Measurements from ENCODE around the gene HNMT. TPM values are rescaled to one million over a fixed set of nuclear protein-coding genes. Genes with fewer than 3 reads are reported as not detected.
"Not testable (repeated sequence)": the region's sequence is repeated elsewhere in the genome, so short reads cannot be mapped to it uniquely, and the experiment has no call there.

Gene HNMT
- total RNA-seq, 1 experiment from 2014 or later, result 3.1 TPM

GRCh38 chr2:137992039-137992646, 27.9 kb downstream of the HNMT start (continued):
- TF ChIP-seq ZNF425 (CRISPR knock-in tag; conservative IDR thresholded peaks at IDR 0.05), result no peak

GRCh38 chr2:137993715-137994476, 29.6 kb downstream of the HNMT start:
- POLR2A ChIA-PET, result interaction anchor here (0.7 kb wide), 1 partner anchor 766 kb away, joined by 3 read pairs; no protein-coding TSS in a partner anchor
- H3K9me3 Mint-ChIP-seq, result peaks cover 36% of the 10 kb centered on the region
- DNase-seq (ENCODE audit: low spot score); H3K27me3 Mint-ChIP-seq (ENCODE audit: low read depth); CTCF ChIA-PET; H3K27ac Mint-ChIP-seq; H3K4me1 Mint-ChIP-seq; H3K4me3 Mint-ChIP-seq; H3K36me3 Mint-ChIP-seq; ATAC-seq: not testable (repeated sequence)

- H3K4me1 Mint-ChIP-seq, result not testable (repeated sequence)
- H3K9me3 Mint-ChIP-seq, result peaks cover 22% of the 10 kb centered on the region
Measured at GRCh38 chr2:137995368-137995767, 31.1 kb downstream of the HNMT start.

GRCh38 chr2:137996158-137996557, 31.9 kb downstream of the HNMT start:
- CTCF ChIA-PET; H3K27me3 Mint-ChIP-seq (ENCODE audit: low read depth); ATAC-seq; H3K27ac Mint-ChIP-seq; H3K36me3 Mint-ChIP-seq; DNase-seq (ENCODE audit: low spot score); H3K4me1 Mint-ChIP-seq; H3K4me3 Mint-ChIP-seq; POLR2A ChIA-PET: not testable (repeated sequence)
- peaks cover 22% of the 10 kb centered on the region for H3K9me3 Mint-ChIP-seq

More at GRCh38 chr2:137995368-137995767, 31.1 kb downstream of the HNMT start:
- H3K36me3 Mint-ChIP-seq; H3K27ac Mint-ChIP-seq; DNase-seq (ENCODE audit: low spot score); H3K4me3 Mint-ChIP-seq; ATAC-seq; POLR2A ChIA-PET; H3K27me3 Mint-ChIP-seq (ENCODE audit: low read depth); CTCF ChIA-PET: not testable (repeated sequence)

GRCh38 chr2:137997733-137998132, 33.5 kb downstream of the HNMT start:
- CTCF ChIA-PET, result no interaction called here

More at GRCh38 chr2:137997733-137998132, 33.5 kb downstream of the HNMT start:
- Mint-ChIP-seq H3K9me3 (peaks cover 20% of the 10 kb centered on the region), H3K36me3 (peaks cover 2% of the 10 kb centered on the region; the same call in 1 of the 2 replicates), H3K27me3 (ENCODE audit: low read depth) (no peaks in the 10 kb centered on the region), H3K27ac (no peak overlapping the region), H3K4me1 (no peaks in the 10 kb centered on the region), H3K4me3 (no peak overlapping the region)
- TF ChIP-seq GTF2I (CRISPR knock-in tag; conservative IDR thresholded peaks at IDR 0.05), result no peak
- TF ChIP-seq ZNF317 (CRISPR knock-in tag; IDR thresholded peaks at IDR 0.05; ENCODE audit: borderline replicate concordance, low read depth), result no peak
- no peak for TF ChIP-seq ERG (CRISPR knock-in tag; IDR thresholded peaks at IDR 0.05)
- no peak for TF ChIP-seq ETV6 (CRISPR knock-in tag; IDR thresholded peaks at IDR 0.05)
- no peak for TF ChIP-seq ATF3 (CRISPR knock-in tag; conservative IDR thresholded peaks at IDR 0.05)
- TF ChIP-seq E2F5 (CRISPR knock-in tag; IDR thresholded peaks at IDR 0.05), result no peak
- TF ChIP-seq TEAD1 (CRISPR knock-in tag; IDR thresholded peaks at IDR 0.05), result no peak
- no peak for TF ChIP-seq NFATC4 (CRISPR knock-in tag; IDR thresholded peaks at IDR 0.05)
- no peak for TF ChIP-seq PREB (CRISPR knock-in tag; IDR thresholded peaks at IDR 0.05; ENCODE audit: borderline replicate concordance)
- TF ChIP-seq TEAD4 (CRISPR knock-in tag; IDR thresholded peaks at IDR 0.05), result no peak
- no peak for TF ChIP-seq ATF6 (CRISPR knock-in tag; IDR thresholded peaks at IDR 0.05)
- no peak for TF ChIP-seq ESRRA (CRISPR knock-in tag; IDR thresholded peaks at IDR 0.05; ENCODE audit: borderline replicate concordance)
- DNase-seq (ENCODE audit: low spot score), result no peak
- POLR2A ChIA-PET, result no interaction called here
- ATAC-seq, result no peak

Data from WTC11 (cell line).